Measurements from ENCODE around the gene CDK16. TPM values are rescaled to one million over a fixed set of nuclear protein-coding genes. Genes with fewer than 3 reads are reported as not detected.
A peak's percentile ranks its signal among the peaks of the same experiment; 100 is the strongest.

Gene CDK16
- total RNA-seq, 1 donor = 61.2 TPM

GRCh38 chrX:47230136-47230868 lies 11.8 kb downstream of the CDK16 start:
- H3K4me1 ChIP-seq (ENCODE audit: insufficient read depth, low read length) = peaks cover 11% of the 10 kb centered on the region
- peaks cover 35% of the 10 kb centered on the region for H3K36me3 ChIP-seq (ENCODE audit: insufficient read depth, low read length)
- no peak overlapping the region for H3K4me3 ChIP-seq (ENCODE audit: insufficient read depth, low read length)
- no peak overlapping the region for H3K4me2 ChIP-seq (ENCODE audit: insufficient read depth, low read length)
- TF ChIP-seq CTCF (IDR thresholded peaks at IDR 0.05; ENCODE audit: extremely low read depth, low read depth, low read length) = no peak
- H4K20me1 ChIP-seq (ENCODE audit: insufficient read depth, low read length) = peaks cover 6% of the 10 kb centered on the region
- peaks cover 4% of the 10 kb centered on the region for H3K27me3 ChIP-seq (ENCODE audit: insufficient read depth, low read length)
- H3K79me2 ChIP-seq (ENCODE audit: insufficient read depth, low read length) = peaks cover 16% of the 10 kb centered on the region
- no peak for DNase-seq (ENCODE audit: insufficient read length, low spot score, missing footprints)
- no peaks in the 10 kb centered on the region for H3K9me3 ChIP-seq (ENCODE audit: low read depth, low read length)
- H2AFZ ChIP-seq (ENCODE audit: low read length) = no peak overlapping the region
- H3K27ac ChIP-seq (ENCODE audit: low read depth, low read length) = no peak overlapping the region

- peaks cover 24% of the 10 kb centered on the region for H3K79me2 ChIP-seq (ENCODE audit: insufficient read depth, low read length)
- H3K4me1 ChIP-seq (ENCODE audit: insufficient read depth, low read length) = peaks cover 16% of the 10 kb centered on the region
- H3K27ac ChIP-seq (ENCODE audit: low read depth, low read length) = no peak overlapping the region
- H4K20me1 ChIP-seq (ENCODE audit: insufficient read depth, low read length) = peaks cover 1% of the 10 kb centered on the region
- H3K9me3 ChIP-seq (ENCODE audit: low read depth, low read length) = no peaks in the 10 kb centered on the region
- DNase-seq (ENCODE audit: insufficient read length, low spot score, missing footprints) = no peak
- H2AFZ ChIP-seq (ENCODE audit: low read length) = no peak overlapping the region
- peaks cover 27% of the 10 kb centered on the region for H3K36me3 ChIP-seq (ENCODE audit: insufficient read depth, low read length)
- H3K27me3 ChIP-seq (ENCODE audit: insufficient read depth, low read length) = peaks cover 10% of the 10 kb centered on the region
- H3K4me2 ChIP-seq (ENCODE audit: insufficient read depth, low read length) = no peak overlapping the region
- TF ChIP-seq CTCF (IDR thresholded peaks at IDR 0.05; ENCODE audit: extremely low read depth, low read depth, low read length) = no peak
- H3K4me3 ChIP-seq (ENCODE audit: insufficient read depth, low read length) = no peak overlapping the region
Observed at GRCh38 chrX:47231167-47231566, 12.7 kb downstream of the CDK16 start.

GRCh38 chrX:47232197-47232802 lies 13.8 kb downstream of the CDK16 start:
- Histone ChIP-seq H3K4me1 (ENCODE audit: insufficient read depth, low read length) (peaks cover 16% of the 10 kb centered on the region), H3K4me2 (ENCODE audit: insufficient read depth, low read length) (peak overlapping the region; percentile 87), H4K20me1 (ENCODE audit: insufficient read depth, low read length) (peaks cover 5% of the 10 kb centered on the region), H3K27ac (ENCODE audit: low read depth, low read length) (peak overlapping the region; percentile 96), H3K4me3 (ENCODE audit: insufficient read depth, low read length) (peak overlapping the region; percentile 82), H3K79me2 (ENCODE audit: insufficient read depth, low read length) (peaks cover 36% of the 10 kb centered on the region), H3K36me3 (ENCODE audit: insufficient read depth, low read length) (peaks cover 16% of the 10 kb centered on the region), H3K9me3 (ENCODE audit: low read depth, low read length) (no peaks in the 10 kb centered on the region), H2AFZ (ENCODE audit: low read length) (peak overlapping the region; percentile 77), H3K27me3 (ENCODE audit: insufficient read depth, low read length) (peaks cover 14% of the 10 kb centered on the region)
- no peak for TF ChIP-seq CTCF (IDR thresholded peaks at IDR 0.05; ENCODE audit: extremely low read depth, low read depth, low read length)
- no peak for DNase-seq (ENCODE audit: insufficient read length, low spot score, missing footprints)

- Histone ChIP-seq H2AFZ (ENCODE audit: low read length) (peak within 1 kb of the TSS; percentile 77), H3K4me3 (ENCODE audit: insufficient read depth, low read length) (peak within 1 kb of the TSS; percentile 82), H3K36me3 (ENCODE audit: insufficient read depth, low read length) (peaks cover 10% of the 10 kb centered on the region), H3K4me1 (ENCODE audit: insufficient read depth, low read length) (peaks cover 16% of the 10 kb centered on the region), H3K79me2 (ENCODE audit: insufficient read depth, low read length) (peaks cover 41% of the 10 kb centered on the region), H4K20me1 (ENCODE audit: insufficient read depth, low read length) (peaks cover 5% of the 10 kb centered on the region), H3K27ac (ENCODE audit: low read depth, low read length) (peak within 1 kb of the TSS; percentile 96), H3K27me3 (ENCODE audit: insufficient read depth, low read length) (peaks cover 14% of the 10 kb centered on the region), H3K4me2 (ENCODE audit: insufficient read depth, low read length) (peak within 1 kb of the TSS; percentile 87), H3K9me3 (ENCODE audit: low read depth, low read length) (no peaks in the 10 kb centered on the region)
- DNase-seq (ENCODE audit: insufficient read length, low spot score, missing footprints) = peak; percentile 77
- TF ChIP-seq CTCF (IDR thresholded peaks at IDR 0.05; ENCODE audit: extremely low read depth, low read depth, low read length) = no peak
Observed at GRCh38 chrX:47232803-47233332, 14.4 kb downstream of the CDK16 start, which contains the start of gene USP11. TSS of gene USP11 (plus strand) at chrX:47233009. CDS start at chrX:47233044, 35 bp downstream.

All from osteoblast (primary cell).